PC-9 (cell line): ENCODE measurements around the gene FTO. TPM values are rescaled to one million over a fixed set of nuclear protein-coding genes. Genes with fewer than 3 reads are reported as not detected.

Source experiments
- BruUV-seq: library from RNA; stranded (reverse); fragments of 400-500 nt; replicated peaks from 2 replicates; lab custom pipeline; 2021; lab: Mats Ljungman, UMichigan
- CTCF ChIA-PET: fragments of 300-600 bp; sonication (Branson Sonifier 250); formaldehyde crosslinking; loops from one replicate; lab custom pipeline; 2022; ENCODE audit warnings: antibody characterized with exemption; lab: Charles Lee
- POLR2A ChIA-PET: fragments of 300-600 bp; sonication (Branson Sonifier 250); formaldehyde crosslinking; loops from one replicate; lab custom pipeline; 2022; ENCODE audit warnings: antibody characterized with exemption; ENCODE audit not compliant: unreplicated experiment; lab: Charles Lee
- DNase-seq, 2 experiments: peaks; one replicate each; pipeline versions ENCODE4 v3.0.0 to v3.0.0-alpha.2; 2015 to 2022; ENCODE audit warnings: mixed read lengths in 1 of 2
- H2AFZ ChIP-seq: fragments of 200-600 bp; sonication (generic); 2 replicates; pipeline ENCODE4 v1.8.1; 2017; ENCODE audit warnings: antibody characterized with exemption
- H3F3A ChIP-seq: fragments of 200-600 bp; sonication (generic); 2 replicates; pipeline ENCODE4 v1.8.1; 2017; ENCODE audit warnings: antibody characterized with exemption, mild to moderate bottlenecking, low read depth; ENCODE audit not compliant: insufficient read depth
- H3K27ac ChIP-seq: fragments of 200-600 bp; sonication (generic); 2 replicates; pipeline ENCODE4 v1.6.1; 2016; ENCODE audit warnings: mixed run types
- H3K27me3 ChIP-seq: fragments of 200-600 bp; sonication (generic); 2 replicates; pipeline ENCODE4 v1.6.1; 2016; ENCODE audit warnings: low read depth, mixed run types; ENCODE audit not compliant: insufficient read depth
- H3K36me3 ChIP-seq: fragments of 200-600 bp; sonication (generic); 2 replicates; pipeline ENCODE4 v1.6.1; 2016; ENCODE audit warnings: low read depth, mixed run types
- H3K4me1 ChIP-seq: fragments of 200-600 bp; sonication (generic); replicated peaks from 2 replicates; pipeline ENCODE4 v1.6.1; 2016; ENCODE audit warnings: mixed run types; ENCODE audit not compliant: insufficient read depth
- H3K4me2 ChIP-seq: fragments of 200-600 bp; sonication (generic); 2 replicates; pipeline ENCODE4 v1.6.1; 2017; ENCODE audit warnings: mixed run types
- H3K4me3 ChIP-seq: fragments of 200-600 bp; sonication (generic); 2 replicates; pipeline ENCODE4 v1.6.1; 2016; ENCODE audit warnings: mixed run types
- H3K79me2 ChIP-seq: fragments of 200-600 bp; sonication (generic); 2 replicates; pipeline ENCODE4 v1.6.1; 2017; ENCODE audit warnings: low read depth, mixed run types
- H3K9me2 ChIP-seq: fragments of 200-600 bp; sonication (generic); 2 replicates; pipeline ENCODE4 v1.8.1; 2017; ENCODE audit warnings: mild to moderate bottlenecking; ENCODE audit not compliant: insufficient read depth
- H3K9me3 ChIP-seq: fragments of 200-600 bp; sonication (generic); 2 replicates; pipeline ENCODE4 v1.8.1; 2016; ENCODE audit warnings: low read depth; ENCODE audit not compliant: insufficient read depth
- H4K20me1 ChIP-seq: fragments of 200-600 bp; sonication (generic); 2 replicates; pipeline ENCODE4 v1.8.1; 2017; ENCODE audit not compliant: insufficient read depth
- CTCF ChIP-seq: fragments of 200-600 bp; sonication (generic); conservative IDR thresholded peaks from 2 replicates; pipeline ENCODE4 v1.6.1; 2017; ENCODE audit warnings: mixed run types, antibody characterized with exemption, mild to moderate bottlenecking, moderate library complexity
- EZH2 ChIP-seq: fragments of 200-600 bp; sonication (generic); IDR thresholded peaks from 2 replicates; pipeline ENCODE4 v1.8.0; 2017; ENCODE audit warnings: antibody characterized with exemption, low read depth
- intact Hi-C: fragments of 100-400 bp; cut with micrococcal nuclease; formaldehyde crosslinking; loops from one replicate; pipeline ENCODE4 v1.10.0; 2022; ENCODE audit not compliant: unreplicated experiment
- total RNA-seq: library from RNA; stranded (reverse); gene quantifications from 2 replicates; pipeline ENCODE4 v1.2.3, GENCODE V29; 2021

FTO gene
- total RNA-seq, 1 experiment from 2014 or later, result 58.1 TPM

GRCh38 chr16:54169112-54169511 is 465.2 kb downstream of the FTO start:
- Histone ChIP-seq H3K4me3 (no peak overlapping the region), H2AFZ (no peak overlapping the region), H3F3A (no peaks in the 10 kb centered on the region), H3K36me3 (no peaks in the 10 kb centered on the region), H3K4me2 (no peak overlapping the region), H3K9me2 (no peaks in the 10 kb centered on the region), H3K27me3 (no peaks in the 10 kb centered on the region), H3K4me1 (no peaks in the 10 kb centered on the region), H3K27ac (no peak overlapping the region), H3K9me3 (no peaks in the 10 kb centered on the region), H4K20me1 (no peaks in the 10 kb centered on the region), H3K79me2 (no peaks in the 10 kb centered on the region)
- intact Hi-C loops, result no loop called here
- ChIA-PET CTCF (no interaction called here), POLR2A (no interaction called here)
- TF ChIP-seq CTCF (no peak), EZH2 (no peak)
- DNase-seq, result no peak
- BruUV-seq, result no TSS peak

- Histone ChIP-seq H3F3A (no peaks in the 10 kb centered on the region), H3K4me2 (peak overlapping the region; percentile 6; the same call in 1 of the 2 replicates), H3K9me2 (no peaks in the 10 kb centered on the region), H3K4me3 (no peak overlapping the region), H2AFZ (no peak overlapping the region), H3K4me1 (no peaks in the 10 kb centered on the region), H3K27ac (no peak overlapping the region), H3K79me2 (no peaks in the 10 kb centered on the region), H3K9me3 (no peaks in the 10 kb centered on the region), H3K36me3 (no peaks in the 10 kb centered on the region), H4K20me1 (no peaks in the 10 kb centered on the region), H3K27me3 (no peaks in the 10 kb centered on the region)
- POLR2A ChIA-PET, result no interaction called here
- CTCF ChIA-PET, result no interaction called here
- no peak for TF ChIP-seq CTCF
- peak; percentile 16 to 46 for DNase-seq
- intact Hi-C loops, result no loop called here
- no TSS peak for BruUV-seq
These were observed 467.9 kb downstream of the FTO start for GRCh38 chr16:54171626-54172537.

GRCh38 chr16:54173490-54173889 is 469.5 kb downstream of the FTO start:
- Histone ChIP-seq H3K4me2 (no peak overlapping the region), H3K27ac (no peak overlapping the region), H3K36me3 (no peaks in the 10 kb centered on the region), H3K9me3 (no peaks in the 10 kb centered on the region), H3K27me3 (no peaks in the 10 kb centered on the region), H3K9me2 (no peaks in the 10 kb centered on the region), H3K4me1 (no peaks in the 10 kb centered on the region), H4K20me1 (no peaks in the 10 kb centered on the region), H3K4me3 (no peak overlapping the region), H3F3A (no peaks in the 10 kb centered on the region), H3K79me2 (no peaks in the 10 kb centered on the region), H2AFZ (no peak overlapping the region)
- no TSS peak for BruUV-seq
- DNase-seq, result no peak
- CTCF ChIA-PET, result no interaction called here
- intact Hi-C loops, result no loop called here
- POLR2A ChIA-PET, result no interaction called here
- TF ChIP-seq CTCF, result no peak
- TF ChIP-seq EZH2, result no peak
